ENCODE data around the gene UGT2B28. TPM values are rescaled to one million over a fixed set of nuclear protein-coding genes. Genes with fewer than 3 reads are reported as not detected.
"Not testable (repeated sequence)": the region's sequence is repeated elsewhere in the genome, so short reads cannot be mapped to it uniquely, and the experiment has no call there.

The UGT2B28 gene
- total and polyA plus RNA-seq, 2 of the 8 experiments (the other 6 are each of a cell fraction or from before 2014, with no cell fraction given), result not detected

DNA sequence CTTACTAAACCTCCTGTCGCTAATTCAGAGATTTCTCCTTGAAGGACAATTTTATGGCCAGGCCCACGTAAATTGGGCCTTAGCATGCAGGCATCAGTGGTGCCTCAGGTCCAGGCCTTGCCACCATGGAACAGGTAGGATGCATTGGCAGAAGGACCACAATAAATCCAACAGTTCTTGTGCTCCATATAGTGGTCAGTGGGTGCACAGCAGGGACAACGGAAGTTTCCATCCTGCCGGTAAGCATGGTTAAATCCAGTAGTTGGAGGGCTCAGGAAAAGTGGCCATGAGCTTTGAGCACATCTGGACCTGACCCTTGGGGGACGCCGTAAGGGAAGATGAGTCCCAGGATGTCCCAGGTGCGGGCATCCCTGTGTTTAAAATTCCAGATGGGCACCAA is 11.7 kb upstream of the UGT2B28 start:
- H3K56ac ChIP-seq (replicated peaks; ENCODE audit: insufficient read length, low read depth, low read length); H4K20me1 ChIP-seq (replicated peaks in 1 of 2; ENCODE audit: control insufficient read depth in 1 of 2, insufficient read depth in 2 of 2, low read length in 2 of 2); POLR2A ChIA-PET (ENCODE audit: partially characterized antibody); H4K5ac ChIP-seq (ENCODE audit: insufficient read length, low read depth, low read length); DNase-seq (ENCODE audit: low read depth in 1 of 2, low spot score in 2 of 2); H3K27me3 ChIP-seq (replicated peaks in 1 of 4; ENCODE audit: control insufficient read depth in 3 of 4, extremely low read depth in 1 of 4, insufficient read depth in 3 of 4, low read length in 3 of 4); H3K23me2 ChIP-seq (ENCODE audit: low read depth, low read length); H3K9me3 ChIP-seq (ENCODE audit: insufficient read depth in 2 of 2, low read depth in 1 of 2, low read length in 1 of 2); H3K27ac ChIP-seq (ENCODE audit: low read depth, low read length); H3K4ac ChIP-seq (replicated peaks; ENCODE audit: insufficient read length, low read depth, low read length); H3K23ac ChIP-seq (ENCODE audit: insufficient read length); H3K18ac ChIP-seq (ENCODE audit: extremely low read depth, low read length); CTCF ChIA-PET (ENCODE audit: partially characterized antibody); H4K91ac ChIP-seq (replicated peaks; ENCODE audit: insufficient read length, low read length); H2BK5ac ChIP-seq (ENCODE audit: low read depth, low read length); H2BK20ac ChIP-seq (ENCODE audit: low read length); H3K4me2 ChIP-seq (ENCODE audit: insufficient read depth in 1 of 2, low read depth in 2 of 2, low read length in 2 of 2); H3K14ac ChIP-seq (ENCODE audit: insufficient read length); H3K79me2 ChIP-seq (ENCODE audit: control insufficient read depth in 1 of 2, insufficient read depth in 2 of 2, low read length in 2 of 2); H2AK5ac ChIP-seq (ENCODE audit: low read depth, low read length); H3K9ac ChIP-seq (replicated peaks in 1 of 4; ENCODE audit: extremely low read depth in 1 of 4, low read depth in 3 of 4, low read length in 3 of 4); H2BK15ac ChIP-seq (ENCODE audit: low read length); H3K4me1 ChIP-seq (replicated peaks in 1 of 4; ENCODE audit: control insufficient read depth in 3 of 4, insufficient read depth in 4 of 4, low read length in 3 of 4); H3K36me3 ChIP-seq (ENCODE audit: control insufficient read depth in 2 of 4, insufficient read depth in 4 of 4, low read length in 3 of 4); H4K8ac ChIP-seq (ENCODE audit: extremely low read depth, insufficient read depth, low read length); H3K4me3 ChIP-seq (ENCODE audit: extremely low read depth in 1 of 4, insufficient read depth in 2 of 4, low read depth in 3 of 4, low read length in 4 of 4); H2AFZ ChIP-seq (ENCODE audit: low read length); H2BK12ac ChIP-seq (ENCODE audit: low read depth, low read length); H3K79me1 ChIP-seq (ENCODE audit: low read depth, low read length); FAIRE-seq; H2BK120ac ChIP-seq (replicated peaks; ENCODE audit: low read depth, low read length): not testable (repeated sequence)
- peak; percentile 21 to 29; a peak in 2 of 4 replicates for TF ChIP-seq RAD21 (IDR thresholded peaks at IDR 0.05 in 1 of 2, conservative IDR thresholded peaks at IDR 0.05 in 1 of 2; ENCODE audit: low read depth in 2 of 2, low read length in 2 of 2)
- 95% methylated on average over 7 of the region's 7 CpGs; no CpG with 5 or more reads in 1 of the 2 experiments for WGBS, 2 experiments (ENCODE audit: extremely low coverage in 1 of 2, insufficient coverage in 1 of 2, insufficient read length in 1 of 2, insufficient replicate concordance in 2 of 2, low coverage in 1 of 2, low lambda C conversion rate in 2 of 2, missing lambda C conversion rate in 1 of 2)

DNA sequence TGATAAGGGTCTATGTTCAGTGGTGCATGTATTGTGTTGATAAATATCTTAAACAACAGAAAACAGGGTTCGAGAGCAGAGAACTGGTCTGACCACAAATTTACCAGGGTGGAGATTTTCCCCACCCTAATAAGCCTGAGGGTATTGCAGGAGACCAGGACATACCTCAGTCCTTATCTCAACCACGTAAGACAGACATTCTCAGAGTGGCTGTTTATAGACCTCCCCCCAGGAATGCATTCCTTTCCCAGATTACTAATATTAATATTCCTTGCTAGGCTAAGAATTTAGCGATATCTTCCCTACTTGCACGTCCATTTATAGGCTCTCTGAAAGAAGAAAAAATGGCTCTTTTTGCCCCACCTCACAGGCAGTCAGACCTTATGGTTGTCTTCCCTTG is 16.1 kb downstream of the UGT2B28 start:
- H4K91ac ChIP-seq (replicated peaks; ENCODE audit: insufficient read length, low read length); H2BK5ac ChIP-seq (ENCODE audit: low read depth, low read length); H3K4me2 ChIP-seq (ENCODE audit: insufficient read depth in 1 of 2, low read depth in 2 of 2, low read length in 2 of 2); DNase-seq (ENCODE audit: low read depth in 1 of 2, low spot score in 2 of 2); H3K18ac ChIP-seq (ENCODE audit: extremely low read depth, low read length); FAIRE-seq; H2BK15ac ChIP-seq (ENCODE audit: low read length); H3K36me3 ChIP-seq (ENCODE audit: control insufficient read depth in 2 of 4, insufficient read depth in 4 of 4, low read length in 3 of 4); H3K27me3 ChIP-seq (replicated peaks in 1 of 4; ENCODE audit: control insufficient read depth in 3 of 4, extremely low read depth in 1 of 4, insufficient read depth in 3 of 4, low read length in 3 of 4); H3K79me2 ChIP-seq (ENCODE audit: control insufficient read depth in 1 of 2, insufficient read depth in 2 of 2, low read length in 2 of 2); H3K9me3 ChIP-seq (ENCODE audit: insufficient read depth in 2 of 2, low read depth in 1 of 2, low read length in 1 of 2); H3K14ac ChIP-seq (ENCODE audit: insufficient read length); H3K9ac ChIP-seq (replicated peaks in 1 of 4; ENCODE audit: extremely low read depth in 1 of 4, low read depth in 3 of 4, low read length in 3 of 4); H3K4ac ChIP-seq (replicated peaks; ENCODE audit: insufficient read length, low read depth, low read length); H3K79me1 ChIP-seq (ENCODE audit: low read depth, low read length); H2AFZ ChIP-seq (ENCODE audit: low read length); H3K56ac ChIP-seq (replicated peaks; ENCODE audit: insufficient read length, low read depth, low read length); H2BK120ac ChIP-seq (replicated peaks; ENCODE audit: low read depth, low read length); H4K8ac ChIP-seq (ENCODE audit: extremely low read depth, insufficient read depth, low read length); H3K4me3 ChIP-seq (ENCODE audit: extremely low read depth in 1 of 4, insufficient read depth in 2 of 4, low read depth in 3 of 4, low read length in 4 of 4); H2BK20ac ChIP-seq (ENCODE audit: low read length); H2BK12ac ChIP-seq (ENCODE audit: low read depth, low read length); H3K23ac ChIP-seq (ENCODE audit: insufficient read length); H4K20me1 ChIP-seq (replicated peaks in 1 of 2; ENCODE audit: control insufficient read depth in 1 of 2, insufficient read depth in 2 of 2, low read length in 2 of 2); CTCF ChIA-PET (ENCODE audit: partially characterized antibody); H3K23me2 ChIP-seq (ENCODE audit: low read depth, low read length); H4K5ac ChIP-seq (ENCODE audit: insufficient read length, low read depth, low read length); H3K27ac ChIP-seq (ENCODE audit: low read depth, low read length); POLR2A ChIA-PET (ENCODE audit: partially characterized antibody); H3K4me1 ChIP-seq (replicated peaks in 1 of 4; ENCODE audit: control insufficient read depth in 3 of 4, insufficient read depth in 4 of 4, low read length in 3 of 4); H2AK5ac ChIP-seq (ENCODE audit: low read depth, low read length): not testable (repeated sequence)
- whole genome bisulfite sequencing, 2 experiments (ENCODE audit: extremely low coverage in 1 of 2, insufficient coverage in 1 of 2, insufficient read length in 1 of 2, insufficient replicate concordance in 2 of 2, low coverage in 1 of 2, low lambda C conversion rate in 2 of 2, missing lambda C conversion rate in 1 of 2), result 100% methylated on average over 4 of the region's 4 CpGs; no CpG with 5 or more reads in 1 of the 2 experiments
